Measurements from ENCODE around the gene GABBR1.

GABBR1 gene

DNA sequence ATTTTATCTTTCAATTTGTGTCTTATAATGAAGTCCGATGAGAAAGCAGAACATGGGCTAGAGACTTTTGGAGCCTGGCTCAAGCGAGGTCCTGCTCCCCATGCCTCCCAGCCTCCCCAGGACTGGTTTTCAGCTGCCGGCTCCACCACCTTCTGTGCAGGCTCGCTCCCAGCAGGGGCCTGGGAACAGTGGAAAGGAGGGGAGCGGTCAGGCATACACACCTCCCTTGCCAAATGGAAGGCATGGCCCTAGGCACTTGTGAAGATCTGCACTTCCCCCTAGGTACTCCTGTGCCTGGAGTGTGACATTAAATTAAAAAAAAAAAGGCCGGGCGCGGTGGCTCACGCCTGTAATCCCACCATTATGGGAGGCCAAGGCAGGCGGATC lies 19.2 kb upstream of the GABBR1 start:
- no peak for FAIRE-seq

DNA sequence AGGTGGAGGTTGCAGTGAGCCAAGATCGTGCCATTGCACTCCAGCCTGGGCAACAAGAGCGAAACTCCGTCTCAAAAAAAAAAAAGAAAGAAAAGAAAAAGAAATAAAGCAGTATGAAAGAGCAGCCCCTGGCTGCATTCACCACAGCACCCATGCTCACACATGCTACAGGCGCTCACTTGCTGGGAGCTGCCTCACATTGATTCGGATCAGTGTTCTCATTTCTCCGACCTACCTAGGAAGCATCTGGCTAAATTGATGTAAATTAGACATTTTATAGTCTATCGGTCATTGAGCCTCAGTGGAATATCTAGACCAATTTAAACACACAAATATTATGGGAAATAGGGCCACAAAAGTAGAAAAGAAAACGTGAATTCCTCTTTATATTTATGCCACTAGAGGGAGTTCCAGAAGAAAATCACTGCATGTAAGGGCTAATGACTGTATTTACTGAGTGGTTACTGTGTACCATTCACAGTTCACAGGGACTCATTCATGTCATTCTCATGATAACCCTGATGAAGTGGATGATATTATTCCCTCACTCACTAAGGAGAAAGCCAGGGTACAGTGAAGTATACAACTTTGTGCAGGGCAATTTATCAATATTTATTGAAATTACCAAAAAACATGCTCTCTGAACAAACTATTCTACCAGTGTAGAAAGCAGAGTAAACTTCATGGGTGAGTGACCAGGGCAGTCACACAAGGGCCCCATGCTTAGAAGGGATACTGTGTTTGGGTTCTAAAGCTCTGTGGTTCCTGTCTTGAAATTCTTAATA lies 18.6 kb upstream of the GABBR1 start:
- no peak for FAIRE-seq

DNA sequence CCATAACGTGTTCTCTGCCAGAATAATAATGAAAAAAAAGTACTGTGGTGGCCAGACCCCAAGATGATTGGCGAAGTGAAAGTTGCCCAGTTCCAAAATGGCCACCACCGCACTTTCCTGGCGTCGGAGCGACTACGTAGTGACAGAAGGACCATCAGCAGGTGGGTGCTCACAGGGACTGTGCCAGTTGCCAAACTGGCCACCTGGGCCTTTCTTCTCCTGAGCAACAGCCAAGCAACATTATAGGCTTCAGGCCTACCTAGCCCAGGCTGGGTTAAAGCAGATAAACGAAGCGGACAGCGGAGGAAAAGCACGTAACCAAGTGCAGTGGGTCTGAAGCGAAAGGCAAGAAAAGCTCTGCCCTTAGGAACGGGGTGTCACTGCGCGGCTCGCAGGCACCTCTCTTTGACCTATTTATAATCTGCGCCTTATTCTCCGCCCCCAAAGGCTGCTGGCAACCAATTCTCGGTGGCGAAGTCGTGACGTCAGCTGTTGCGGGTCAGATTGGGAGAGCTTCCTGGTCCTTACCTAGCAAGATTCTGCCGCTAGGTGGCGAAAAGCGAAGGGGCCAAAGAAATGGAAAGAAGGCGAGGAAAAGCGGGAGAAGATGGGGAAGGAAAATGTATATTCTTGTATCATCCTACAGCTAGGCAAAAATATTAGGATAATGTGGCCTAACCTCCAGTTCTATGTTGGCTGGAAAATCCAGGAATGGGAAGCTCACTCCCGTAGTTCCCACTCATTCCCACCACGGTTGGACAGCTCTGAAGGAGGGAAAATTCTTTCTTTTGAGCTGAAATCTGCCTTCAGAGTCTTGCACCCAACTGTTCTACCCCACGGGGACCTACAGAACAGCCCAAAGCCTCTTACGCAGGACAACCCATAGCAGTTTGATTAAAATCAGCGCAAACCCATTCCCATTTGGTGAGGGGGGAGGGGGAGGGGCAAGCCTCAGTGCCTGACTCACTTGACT lies 17.0 kb upstream of the GABBR1 start:
- FAIRE-seq: peak; percentile 90

DNA sequence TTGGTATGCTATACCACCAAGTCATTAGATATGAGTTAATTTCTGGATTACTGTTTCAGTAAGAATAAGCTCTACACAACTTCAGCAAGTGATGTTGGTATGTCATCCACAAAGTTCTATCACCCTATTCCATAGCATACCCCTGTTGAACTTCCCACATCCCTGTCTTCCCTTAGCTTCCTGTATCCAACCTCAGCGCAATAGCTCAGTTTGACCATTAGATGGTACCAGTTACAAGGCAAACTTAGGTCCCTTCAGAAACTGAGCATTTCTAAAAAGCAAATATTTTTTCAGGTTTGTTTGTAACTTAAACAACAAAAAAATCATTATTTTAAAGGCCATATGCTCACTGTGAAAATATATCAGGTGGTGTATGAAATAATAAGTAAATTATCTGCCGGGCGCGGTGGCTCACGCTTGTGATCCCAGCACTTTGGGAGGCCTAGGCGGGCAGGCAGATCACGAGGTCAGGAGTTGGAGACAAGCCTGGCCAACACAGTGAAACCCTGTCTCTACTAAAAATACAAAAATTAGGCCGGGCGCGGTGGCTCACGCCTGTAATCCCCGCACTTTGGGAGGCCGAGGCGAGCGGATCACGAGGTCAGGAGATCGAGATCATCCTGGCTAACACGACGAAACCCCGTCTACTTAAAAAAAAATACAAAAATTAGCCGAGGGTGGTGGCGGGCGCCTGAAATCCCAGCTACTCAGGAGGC lies 15.1 kb upstream of the GABBR1 start:
- no peak for FAIRE-seq

DNA sequence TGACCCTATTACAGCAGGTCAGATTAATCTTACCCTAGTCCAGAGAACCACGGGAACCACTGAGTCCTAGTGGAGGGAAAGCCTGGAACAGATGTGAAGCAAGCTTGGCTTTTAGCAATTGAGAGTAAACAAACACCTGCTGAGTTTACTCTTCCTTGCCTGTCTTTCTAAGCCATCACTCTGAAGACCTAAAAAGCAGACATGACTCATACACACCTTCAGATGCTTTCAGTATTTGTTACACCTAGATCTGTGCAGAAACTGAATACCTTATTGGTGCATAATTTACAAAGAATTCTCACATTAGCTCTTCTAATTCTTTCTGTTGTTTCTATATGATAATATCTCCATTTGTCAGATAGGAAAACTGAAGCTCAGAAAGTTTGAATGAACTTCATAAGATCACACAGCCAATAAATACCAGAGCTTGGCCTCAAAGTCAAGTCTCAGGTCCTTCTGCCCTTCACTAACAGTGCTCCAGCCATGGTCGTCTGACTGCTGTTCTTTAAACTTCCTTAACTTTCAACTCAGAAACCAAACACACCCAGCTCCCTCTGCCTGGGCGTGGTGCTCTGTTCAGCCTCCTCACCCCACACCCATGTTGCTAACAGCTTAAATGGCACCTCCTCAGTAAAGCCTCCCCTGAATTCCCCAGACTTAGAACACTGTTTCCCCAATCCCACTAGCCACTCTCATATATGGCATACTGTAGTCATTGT lies 8.6 kb upstream of the GABBR1 start:
- no peak for FAIRE-seq

DNA sequence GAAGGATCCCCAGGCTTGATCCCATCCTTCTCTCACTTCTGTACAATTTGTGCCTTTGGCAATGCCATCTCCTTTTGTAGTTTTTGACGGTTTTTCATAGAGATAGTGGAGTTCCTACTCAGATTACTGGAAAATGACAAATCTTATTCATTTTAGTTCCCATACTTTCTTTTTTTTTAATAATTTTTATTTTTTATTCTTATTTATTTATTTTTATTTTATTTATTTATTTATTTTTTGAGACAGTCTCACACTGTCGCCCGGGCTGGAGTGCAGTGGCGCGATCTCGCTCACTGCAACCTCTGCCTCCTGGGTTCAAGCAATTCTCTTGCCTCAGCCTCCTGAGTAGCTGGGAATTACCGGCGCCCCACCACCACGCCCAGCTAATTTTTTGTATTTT lies 4.3 kb upstream of the GABBR1 start:
- FAIRE-seq: no peak

DNA sequence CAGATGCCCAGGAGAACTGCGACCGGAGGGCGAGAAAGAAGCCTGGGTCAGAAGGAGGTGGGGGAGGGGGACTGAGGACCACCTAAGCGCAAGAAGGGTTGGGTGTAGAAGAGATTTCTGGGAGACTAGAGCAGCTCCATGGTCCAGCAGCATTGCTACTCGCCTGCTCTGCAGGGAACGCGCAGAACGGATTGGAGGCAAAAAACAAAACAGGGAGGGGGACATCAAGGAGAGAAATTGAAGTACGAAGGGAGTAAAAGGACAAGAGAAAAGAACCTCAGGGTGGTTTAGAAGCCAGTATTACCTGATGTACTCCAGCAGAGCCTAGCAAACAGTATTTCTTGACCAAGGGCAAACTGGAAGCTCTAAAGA lies 537 bp upstream of the GABBR1 start:
- FAIRE-seq: no peak

DNA sequence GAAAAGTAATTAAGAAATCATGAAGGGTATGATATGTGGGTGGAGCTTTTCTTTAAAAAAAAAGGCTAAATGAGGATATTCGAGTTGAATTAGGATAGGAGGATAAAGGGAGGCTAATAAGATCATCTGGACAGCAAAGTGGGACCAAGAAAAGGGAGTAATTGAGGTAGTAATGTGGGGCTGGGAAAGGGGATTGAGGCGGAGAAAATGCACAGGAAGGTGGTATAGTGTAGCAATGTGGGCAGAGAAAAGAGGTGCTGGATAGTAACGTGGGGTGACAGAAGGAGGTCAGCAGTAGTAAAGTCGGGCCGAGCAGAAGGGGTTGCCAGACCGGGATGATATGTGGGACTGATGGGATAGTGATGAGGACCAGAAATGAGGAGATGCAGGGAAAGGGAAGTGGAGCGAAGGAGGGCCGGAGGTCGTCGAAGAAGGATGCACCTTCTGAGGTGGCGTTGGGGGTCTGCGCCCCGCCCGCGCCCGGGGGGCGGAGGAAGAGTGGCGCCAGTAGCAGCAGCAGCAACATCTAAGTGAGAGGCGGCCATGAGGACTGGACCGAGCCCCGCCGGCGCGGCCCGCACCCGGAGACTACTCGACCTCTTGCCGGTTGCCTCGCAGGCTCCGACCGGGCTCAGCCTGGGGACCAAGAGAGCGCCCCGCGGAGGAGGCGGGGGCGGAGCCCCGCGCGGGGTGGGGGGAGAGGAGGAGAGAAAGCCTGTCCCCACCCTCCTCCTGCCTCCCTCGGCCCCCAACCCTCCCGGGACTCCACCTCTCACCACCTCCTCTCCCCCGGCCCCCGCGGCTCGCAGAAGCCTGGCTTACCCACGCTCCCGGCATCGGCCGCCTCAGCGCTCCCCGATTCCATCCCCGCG lies 887 bp downstream of the GABBR1 start:
- no peak for FAIRE-seq

DNA sequence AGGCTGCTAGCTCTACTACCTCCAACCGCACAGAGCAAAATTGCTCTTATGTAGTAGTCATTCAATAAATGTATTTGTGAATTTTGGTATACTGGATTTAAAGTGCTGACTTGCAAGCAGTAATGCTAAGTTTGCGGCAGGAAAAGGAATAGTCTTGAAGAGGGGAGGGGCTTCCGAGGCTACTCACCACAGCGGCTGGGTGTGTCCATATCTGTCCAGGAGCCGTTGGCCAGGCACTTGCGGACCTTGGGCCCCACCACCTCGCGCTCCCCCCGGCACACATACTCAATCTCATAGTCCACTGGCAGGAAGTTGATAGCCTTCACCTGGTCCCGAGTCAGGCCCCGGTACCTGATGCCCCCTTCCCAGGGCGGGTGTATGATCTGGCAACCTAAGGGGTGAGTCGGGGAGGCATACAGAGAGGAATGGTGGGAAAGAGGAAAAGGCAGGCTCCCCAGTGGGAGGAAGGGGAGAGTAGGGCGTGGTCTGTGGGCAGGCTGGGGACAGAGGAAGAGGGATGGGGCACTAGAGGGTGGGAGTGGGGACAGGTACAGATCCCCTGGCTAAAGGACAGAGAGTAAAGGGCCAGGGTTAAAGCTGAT lies 1.7 kb downstream of the GABBR1 start:
- no peak for FAIRE-seq

DNA sequence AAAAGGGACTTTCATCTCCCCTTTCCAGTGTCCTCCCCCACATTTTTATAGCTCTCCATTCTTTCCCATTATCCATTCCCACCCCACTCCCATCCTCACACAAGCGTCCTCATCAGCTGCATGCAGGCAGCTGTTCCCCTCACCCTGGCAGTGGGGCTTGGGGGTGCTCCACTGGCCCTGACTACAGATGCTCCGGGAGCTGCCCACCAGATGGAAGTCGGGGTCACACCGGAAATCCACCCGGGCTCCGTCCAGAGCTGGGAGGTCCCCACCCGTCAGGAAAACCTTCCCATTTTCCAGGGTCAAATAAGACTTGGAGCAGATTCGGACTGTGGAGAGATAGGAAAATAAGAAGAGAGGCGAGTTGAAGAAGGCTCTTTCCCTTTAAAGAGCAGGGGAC lies 2.7 kb downstream of the GABBR1 start:
- FAIRE-seq: no peak

DNA sequence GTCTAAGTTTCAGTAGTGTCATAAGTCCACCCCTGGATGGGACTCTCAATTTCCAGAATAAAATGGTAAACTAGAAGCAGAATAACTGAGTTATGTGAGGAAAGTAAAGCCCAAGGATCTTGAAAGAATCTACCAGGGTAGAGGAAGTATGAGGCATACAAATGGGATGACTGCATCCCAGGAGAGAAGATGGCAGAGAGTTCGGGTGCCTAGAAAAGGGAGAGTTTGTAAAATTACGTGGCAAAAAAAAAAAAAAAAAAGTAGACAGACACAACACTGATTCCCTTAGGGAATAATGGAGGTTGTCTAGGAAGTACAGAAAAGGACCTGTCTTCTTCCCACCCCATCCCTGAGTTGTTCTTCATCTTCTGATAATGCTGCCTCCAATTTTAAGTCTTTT lies 3.4 kb downstream of the GABBR1 start:
- FAIRE-seq: no peak

DNA sequence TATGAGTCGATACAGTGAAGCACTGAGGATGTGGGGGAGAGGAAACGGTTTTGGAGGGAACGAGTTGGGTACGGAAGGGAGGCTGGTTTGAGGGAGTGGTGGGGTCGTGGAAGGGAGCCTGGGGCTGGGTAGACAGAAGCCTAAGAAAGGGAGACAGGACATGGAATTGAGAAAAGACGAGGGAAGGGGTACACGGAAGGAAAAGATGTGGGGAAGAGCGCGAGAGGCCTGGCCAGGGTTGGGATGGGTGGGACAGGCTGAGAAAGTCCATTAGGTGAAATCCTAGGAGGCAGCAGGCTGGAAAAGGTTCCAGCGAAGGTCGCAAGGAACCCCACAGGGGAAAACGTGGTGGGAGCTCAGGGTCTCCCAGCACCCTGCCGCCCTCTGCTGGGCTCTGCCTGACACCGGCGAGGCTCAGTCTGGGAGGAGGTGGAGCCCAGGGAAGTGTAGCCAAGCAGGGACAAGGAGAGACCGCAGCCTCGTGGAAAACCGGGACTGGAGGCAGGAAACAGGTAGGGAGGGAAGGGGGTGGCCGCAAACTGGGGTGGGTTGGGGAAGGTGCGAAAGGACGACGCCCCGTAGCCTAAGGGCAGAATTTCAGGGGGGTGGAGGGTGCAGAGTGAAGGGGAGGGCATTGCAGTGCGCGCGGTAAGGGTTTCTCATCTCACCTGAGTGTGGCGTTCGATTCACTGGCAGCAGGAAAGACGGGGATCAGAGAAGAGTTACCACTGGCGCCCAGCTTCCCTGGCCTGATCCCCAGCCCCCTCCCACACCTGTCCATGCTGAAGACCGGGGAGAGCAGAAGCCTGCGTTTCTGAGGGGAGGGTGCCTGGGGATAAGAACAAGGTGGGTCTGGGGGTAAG lies 4.3 kb downstream of the GABBR1 start:
- no peak for FAIRE-seq

DNA sequence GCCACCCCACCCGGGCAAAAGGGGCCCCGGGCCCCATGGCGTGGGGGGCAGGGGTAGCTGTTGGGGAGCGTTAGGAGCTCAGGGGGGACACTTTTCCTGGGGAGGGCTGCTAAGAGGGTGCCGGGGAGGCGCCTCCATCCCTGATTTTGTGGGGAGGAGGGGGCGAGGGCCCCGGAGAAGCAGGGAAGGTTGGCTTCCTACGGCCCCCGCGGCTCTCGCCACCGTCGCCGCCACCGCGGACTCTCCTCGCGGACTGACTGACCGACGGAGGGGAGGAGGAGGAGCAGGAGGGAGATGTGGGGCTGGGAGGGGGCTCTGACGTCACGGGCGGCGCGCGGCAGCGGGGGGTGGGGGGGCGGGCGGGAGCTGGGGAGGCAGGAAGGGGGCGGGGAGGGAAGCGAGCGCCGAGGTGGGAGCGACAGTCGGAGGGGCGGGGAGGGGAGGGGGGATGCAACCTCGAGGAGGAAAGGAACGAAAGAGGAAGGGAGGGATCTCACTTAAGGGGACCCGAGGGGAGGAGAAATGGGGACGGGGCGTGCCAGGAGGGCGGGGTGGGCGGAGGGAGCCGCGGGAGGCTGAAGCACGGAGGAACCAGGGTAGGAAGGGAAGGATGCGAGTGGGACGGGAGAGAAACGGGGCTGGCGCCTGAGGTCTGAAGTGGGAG lies 5.1 kb downstream of the GABBR1 start:
- no peak for FAIRE-seq

DNA sequence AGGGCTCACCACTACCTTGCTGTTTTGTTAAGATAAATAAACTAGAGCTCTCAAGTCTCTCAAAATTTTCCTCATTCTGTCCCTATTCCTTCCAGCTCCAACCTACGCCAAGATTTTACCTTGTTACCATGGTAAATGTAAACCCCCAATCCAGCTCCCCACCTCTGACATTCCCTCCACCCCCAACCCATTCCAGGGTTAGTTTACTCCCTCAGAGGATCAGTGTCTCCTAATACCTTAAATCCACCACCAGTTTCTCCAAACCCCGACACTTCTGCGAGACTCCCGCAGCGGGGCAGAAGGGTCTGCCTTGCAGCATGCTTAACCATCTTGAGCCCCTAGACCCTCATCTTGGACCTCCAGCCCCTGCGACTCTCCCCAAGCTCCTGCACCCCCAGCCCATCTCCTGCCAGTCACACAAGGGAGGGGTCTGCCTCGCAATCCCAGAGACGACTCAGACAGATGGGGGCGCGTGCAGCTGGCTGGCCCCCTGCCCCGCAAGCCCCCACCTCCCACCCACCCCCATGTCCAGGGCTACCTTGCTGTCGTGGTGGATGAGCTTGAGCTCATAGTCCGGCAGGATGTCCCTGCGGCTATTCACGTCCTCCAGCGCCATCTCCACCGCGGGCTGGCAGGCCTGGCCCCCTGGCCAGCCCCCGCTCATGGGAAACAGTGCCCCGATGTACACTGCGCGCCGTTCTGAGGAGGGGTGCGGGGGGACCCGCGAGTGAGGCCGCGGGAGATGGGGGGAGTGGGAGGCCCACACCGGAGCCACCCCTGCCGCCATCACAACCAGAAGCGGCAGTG lies 5.8 kb downstream of the GABBR1 start:
- FAIRE-seq: no peak

DNA sequence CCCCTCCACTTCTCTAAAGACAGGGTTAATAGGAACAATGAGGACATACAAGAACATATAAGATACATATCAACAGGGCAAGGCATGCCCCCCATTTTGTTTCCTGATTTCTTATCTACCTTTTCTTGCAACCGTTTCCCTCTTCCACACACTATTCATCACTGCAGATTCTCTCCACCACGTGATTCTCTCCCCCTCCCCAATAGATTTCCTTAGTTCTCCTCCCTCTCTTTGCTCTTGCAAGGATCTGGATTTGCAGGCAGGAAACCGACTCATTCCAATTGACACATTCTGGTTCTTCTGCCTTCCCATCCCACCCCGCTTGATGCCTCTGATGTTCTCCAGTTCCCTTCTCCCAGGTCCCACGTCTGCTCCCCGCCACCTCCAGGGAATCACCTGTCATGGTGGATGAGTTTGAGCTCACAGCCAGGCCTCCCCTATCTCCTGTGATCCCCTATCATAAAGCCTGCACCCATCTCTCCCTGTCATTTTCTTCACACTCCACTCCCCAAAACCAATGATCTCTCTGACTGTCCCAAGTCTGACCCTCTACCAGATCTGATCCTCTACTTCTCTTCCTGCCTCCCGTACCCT lies 7.5 kb downstream of the GABBR1 start:
- FAIRE-seq: no peak

DNA sequence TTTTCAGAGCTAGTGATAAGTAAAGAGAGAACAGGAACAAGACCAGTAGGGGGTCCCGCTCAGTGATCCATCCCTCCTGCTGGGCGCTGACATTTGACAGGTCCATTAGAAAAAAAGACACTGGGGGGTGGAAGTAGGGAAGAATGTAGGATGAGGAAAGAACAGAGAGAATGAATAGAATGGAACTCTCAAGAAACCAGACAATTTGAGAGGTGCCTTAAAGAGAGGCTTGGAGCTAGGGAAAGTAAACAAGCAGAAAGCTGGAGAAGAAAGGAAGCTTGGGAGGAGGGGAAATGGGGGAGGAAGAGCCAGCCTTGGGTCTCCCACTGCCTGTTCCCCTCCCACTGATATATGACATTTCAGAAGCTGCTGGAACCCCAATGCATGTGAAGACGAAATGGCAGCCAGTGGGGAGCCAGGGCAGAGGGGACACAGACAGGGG lies 8.4 kb downstream of the GABBR1 start:
- no peak for FAIRE-seq

DNA sequence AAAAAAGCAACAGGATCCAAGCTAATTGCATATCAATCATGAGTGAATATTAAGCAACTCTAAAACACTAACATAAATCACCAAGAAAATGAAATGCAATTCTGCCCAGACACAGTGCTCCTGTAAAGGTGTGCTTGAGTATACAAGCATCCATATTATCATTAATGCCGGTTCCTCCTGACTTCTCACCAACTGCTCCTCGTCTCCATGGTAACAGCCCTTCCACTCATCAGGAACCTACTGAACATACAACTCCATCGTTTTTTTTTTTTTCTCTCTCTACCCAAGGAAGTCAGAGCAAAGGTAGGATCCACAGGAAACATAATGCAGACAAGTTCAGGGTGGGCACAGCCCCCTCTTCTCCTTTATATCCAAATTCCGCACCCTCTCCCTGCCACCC lies 12.4 kb downstream of the GABBR1 start:
- no peak for FAIRE-seq

DNA sequence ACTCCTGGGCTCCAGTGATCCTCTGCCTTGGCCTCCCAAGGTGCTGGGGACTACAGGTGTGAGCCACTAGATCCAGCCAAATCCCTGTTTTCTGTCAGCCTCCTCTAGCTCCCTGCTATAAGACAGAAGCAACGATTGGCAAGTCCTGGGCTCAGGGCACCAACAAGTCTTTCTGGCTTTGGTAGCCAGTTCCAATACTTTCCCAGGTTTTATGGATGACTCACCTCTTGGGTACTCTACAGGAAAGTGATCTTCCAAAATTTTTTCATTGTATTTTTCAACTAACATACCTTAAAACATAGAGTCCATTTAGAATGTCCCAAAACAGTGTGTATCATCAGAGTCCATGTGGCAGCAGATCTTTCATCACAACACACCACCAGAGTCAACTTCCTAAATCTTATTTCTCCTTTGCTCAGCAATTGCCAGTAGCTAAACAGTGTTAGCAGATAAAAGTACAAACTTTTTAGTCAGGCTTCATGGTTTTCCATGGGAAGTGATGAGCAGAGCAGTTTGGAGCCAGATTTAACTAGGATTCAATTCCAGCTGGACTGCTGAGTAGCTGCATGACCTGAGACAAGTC lies 13.3 kb downstream of the GABBR1 start:
- FAIRE-seq: no peak
